Activated CD4-positive, alpha-beta T cell treated with anti-CD3 and anti-CD28 coated beads, Interleukin-2, amount 50 U/mL, for 16 hours (primary cell): ENCODE results near the gene ACRBP.

Experiments used
- DNase-seq: peaks from one replicate; pipeline ENCODE4 v3.0.0-alpha.2; 2020

ACRBP gene

DNA sequence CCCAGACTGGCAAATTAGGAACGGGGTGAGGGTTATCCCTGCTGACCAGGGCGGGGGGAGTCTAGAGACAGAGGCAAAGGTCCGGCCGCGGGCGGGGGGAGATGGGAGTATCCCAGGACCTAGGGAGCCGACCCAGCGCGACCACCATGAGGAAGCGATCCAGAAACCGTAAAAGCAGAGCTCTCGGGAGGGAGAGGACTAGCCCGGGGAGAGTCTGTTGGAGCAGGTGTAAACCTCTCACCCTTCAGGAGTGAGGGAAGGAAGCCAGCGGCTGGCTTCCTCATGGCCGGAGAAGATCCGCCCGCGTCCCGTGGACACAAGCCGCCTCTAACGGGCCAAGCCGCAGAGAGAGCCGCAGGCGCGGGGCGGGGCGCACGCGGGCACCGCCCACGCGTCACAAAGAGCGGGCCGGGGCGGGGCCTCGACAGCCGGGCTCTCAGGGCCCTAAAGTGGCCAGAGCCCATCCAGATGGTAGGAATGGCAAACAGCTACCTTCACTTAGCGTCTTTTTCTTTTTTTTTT lies at the start of gene ACRBP:
Gene ACRBP, minus strand, starts transcription at position 350 of the 522 bp plus-strand sequence. Its CDS starts 66 bp downstream, at position 284.
- no peak for DNase-seq

DNA sequence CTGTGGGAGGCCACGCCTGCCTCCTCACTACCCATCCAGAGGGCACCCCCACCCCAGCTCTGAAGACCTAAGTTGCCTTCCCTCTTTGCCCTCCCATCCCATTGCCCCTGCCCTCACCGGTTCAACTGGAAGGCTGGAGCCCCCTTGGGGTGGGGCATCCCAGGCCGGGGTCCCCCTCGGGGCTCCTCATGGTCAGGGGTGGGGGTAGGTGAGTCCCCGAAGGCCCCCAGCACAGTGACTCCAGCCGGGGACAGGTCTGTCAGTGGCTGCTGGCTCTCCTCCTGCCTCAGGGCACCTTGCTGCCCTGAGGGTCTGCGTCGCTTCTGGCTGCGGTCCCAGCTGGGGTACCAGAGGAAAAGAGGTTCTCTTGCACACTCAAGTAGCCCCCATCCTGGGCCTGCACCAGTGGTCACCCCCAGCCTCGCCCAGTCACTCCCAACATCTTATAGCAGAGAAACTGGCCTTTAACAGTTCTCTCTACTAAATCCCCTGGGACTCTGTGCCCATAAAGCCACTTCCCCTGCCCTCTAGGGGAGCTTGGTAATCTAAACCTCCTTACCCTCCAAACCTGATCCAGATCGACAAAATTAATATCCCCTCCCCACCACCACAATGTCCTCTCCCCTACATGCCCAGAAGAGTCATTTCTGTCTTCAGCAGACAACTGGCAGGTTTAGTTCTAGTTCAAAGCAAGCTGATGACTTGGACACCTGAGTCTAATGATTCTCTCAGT lies 48.2 kb upstream of the ACRBP start:
- no peak for DNase-seq

GRCh38 chr12:6694701-6695100 lies 47.5 kb upstream of the ACRBP start:
- DNase-seq, result no peak

DNA sequence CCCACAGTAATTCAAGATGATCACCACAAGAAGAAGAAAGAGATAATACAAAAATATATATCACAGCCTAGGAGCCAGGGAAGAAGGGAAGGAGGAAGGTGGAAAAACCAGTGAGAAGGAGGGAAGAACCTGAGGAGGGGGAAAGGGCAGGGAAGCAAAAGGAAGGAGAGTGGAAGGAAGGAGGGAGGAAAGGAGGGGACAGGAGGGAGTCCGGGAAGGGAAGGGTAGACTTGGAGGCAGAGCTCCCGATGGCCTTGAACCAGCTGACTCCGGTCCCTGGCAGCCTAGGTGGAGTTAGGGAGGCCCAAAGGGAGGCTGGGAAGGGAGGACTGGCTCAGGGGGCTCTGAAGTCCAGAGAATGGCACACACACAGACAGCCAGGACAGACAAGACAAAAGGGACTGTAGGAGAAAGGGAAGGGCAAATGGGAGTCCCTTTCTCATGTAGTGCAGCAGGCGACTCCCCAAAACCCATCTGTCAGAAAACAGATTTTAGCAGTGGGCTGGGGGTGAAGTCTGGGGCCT lies 46.7 kb upstream of the ACRBP start:
- no peak for DNase-seq

- DNase-seq, result no peak
These were observed 45.7 kb upstream of the ACRBP start for GRCh38 chr12:6692888-6693287.

GRCh38 chr12:6691473-6691872 lies 44.2 kb upstream of the ACRBP start:
- DNase-seq, result no peak

DNA sequence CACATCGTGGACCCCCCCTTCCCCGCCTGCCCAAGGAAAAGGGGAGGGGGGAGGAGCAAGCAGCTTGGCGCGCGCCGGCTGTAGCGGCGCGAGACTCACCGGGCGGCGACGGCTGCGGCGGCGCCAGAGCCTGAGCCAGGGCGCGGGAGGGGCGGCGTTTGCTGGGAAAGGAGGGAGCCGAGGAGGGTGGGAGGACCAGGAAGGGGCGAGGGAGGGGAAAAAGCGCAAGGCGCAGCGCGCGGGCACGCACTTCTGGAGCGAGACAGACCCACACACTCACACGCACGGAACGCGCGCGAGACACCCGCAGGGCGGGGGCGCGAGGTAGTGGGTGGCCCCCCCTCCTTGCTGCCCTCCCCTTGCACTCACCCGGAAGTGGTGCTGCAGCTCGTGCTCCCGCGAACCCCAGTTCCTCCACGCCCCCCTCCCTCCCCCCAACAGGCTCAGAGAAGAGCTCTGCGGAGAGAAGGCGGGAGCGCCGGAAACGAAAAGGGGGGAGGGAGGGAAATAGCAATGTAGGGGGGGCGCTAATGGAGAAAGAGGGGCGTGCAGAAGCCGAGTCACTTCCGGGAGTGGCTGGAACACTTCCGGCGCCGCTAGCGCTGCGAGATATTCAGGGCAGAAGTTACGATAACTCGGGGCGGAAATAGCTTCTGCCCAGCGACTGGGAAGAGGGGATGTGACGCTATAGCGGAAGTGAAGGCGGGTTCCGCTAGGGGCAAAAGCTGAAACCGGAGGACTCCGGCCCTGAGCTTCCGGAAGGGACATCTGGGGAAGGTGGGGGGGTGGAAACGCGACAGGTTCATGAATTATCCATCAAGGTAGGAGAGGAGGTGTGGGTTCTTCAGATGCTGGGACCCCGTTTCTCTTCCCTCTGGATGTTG lies 42.0 kb upstream of the ACRBP start, which contains the start of gene ZNF384:
Gene ZNF384, minus strand, starts transcription at position 377 of the 884 bp plus-strand sequence. CDS start 9,855 bp downstream, outside the sequence.
- DNase-seq, result peak; percentile 98

- no peak for DNase-seq
These were observed 41.3 kb upstream of the ACRBP start for GRCh38 chr12:6688543-6688998.

GRCh38 chr12:6685814-6686213 lies 38.6 kb upstream of the ACRBP start:
- no peak for DNase-seq

DNA sequence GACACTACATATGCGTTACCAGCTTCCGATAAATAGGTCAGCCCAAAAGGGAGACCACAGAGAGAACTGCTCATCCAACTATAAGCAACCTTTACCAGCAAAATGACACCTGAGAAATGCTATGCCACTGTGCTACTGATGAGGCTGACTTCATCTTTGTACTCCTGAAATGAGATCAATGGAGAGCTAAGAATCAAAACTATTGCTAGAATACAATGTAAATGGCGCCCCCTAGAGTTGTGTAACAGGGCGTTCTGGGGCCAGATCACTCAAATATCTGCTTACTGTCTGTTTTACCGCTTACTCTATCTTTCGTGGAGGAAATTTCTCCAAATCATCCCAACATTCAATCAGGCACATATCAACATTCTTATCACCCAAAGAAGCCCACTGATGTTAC lies 37.4 kb upstream of the ACRBP start:
- peak; percentile 81 for DNase-seq

DNA sequence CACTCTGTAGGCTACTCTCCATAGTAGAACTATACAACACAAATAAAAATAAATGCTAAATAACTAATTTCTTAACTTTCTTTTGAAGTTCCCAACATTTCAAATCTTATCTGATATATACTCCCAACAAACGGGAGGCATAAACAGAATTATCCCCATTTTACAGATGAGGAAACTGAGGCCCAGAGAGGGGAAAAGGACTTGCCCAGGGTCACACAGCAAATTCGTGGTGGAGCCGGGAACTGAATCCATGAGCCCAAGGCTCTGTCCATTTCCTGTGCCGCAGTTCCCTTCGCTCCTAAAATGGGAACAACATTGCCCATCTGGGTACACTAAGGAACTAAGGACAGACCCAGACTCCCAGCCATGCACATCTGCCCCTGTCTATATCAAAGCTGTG lies 29.7 kb upstream of the ACRBP start:
- DNase-seq, result no peak

DNA sequence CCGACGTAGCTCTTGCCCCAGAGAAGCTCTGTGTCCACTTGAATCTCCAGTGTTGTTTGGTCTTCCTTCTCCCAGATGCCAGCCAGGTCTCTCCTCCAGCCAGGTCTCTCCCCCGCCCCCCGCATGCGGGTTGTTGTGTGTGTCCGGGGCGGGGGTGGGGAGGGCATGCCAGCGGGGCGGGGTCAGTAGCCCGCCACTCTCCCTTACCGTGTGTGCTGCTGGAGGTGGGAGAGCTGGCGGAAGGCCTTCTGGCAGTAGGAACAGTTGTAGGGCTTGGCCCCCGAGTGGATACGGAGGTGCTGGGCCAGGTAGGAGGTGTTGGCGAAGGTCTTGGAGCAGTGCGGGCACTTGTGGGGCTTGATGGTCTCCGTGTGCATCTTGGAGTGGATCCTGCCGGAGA lies 24.9 kb upstream of the ACRBP start:
- DNase-seq, result no peak

DNA sequence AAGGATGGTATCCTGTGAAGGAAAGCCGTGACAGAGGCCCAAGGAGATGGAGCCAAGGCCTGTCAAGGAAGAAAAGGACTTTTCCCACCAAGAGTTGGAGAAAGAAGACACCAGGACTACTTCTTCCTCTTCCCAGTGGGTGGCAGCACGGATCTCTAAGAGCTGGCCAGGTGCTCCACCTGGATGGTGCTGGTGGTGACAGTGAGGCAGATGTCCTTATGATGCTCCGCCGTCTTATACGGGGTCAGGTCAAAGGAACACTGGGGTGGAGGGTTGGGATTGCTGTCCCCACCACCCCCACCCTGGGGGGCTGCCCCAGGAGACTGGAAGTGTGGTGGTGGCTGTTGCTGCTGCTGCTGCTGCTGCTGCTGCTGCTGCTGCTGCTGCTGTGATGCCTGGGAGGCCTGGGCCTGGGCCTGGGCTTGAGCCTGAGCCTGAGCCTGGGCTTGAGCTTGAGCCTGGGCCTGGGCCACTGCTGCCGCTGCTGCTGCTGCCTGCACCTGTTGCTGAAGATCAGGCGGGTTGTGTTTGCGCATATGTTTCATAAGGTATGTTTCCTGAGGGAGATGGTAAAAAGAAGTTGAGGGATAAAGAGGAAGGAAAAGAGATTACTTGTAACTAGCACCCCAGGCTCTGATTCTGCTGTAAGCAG lies 20.5 kb upstream of the ACRBP start:
- no peak for DNase-seq

- DNase-seq, result no peak
These were observed 19.0 kb upstream of the ACRBP start for GRCh38 chr12:6666211-6666610.

GRCh38 chr12:6664902-6665301 lies 17.7 kb upstream of the ACRBP start:
- no peak for DNase-seq

DNA sequence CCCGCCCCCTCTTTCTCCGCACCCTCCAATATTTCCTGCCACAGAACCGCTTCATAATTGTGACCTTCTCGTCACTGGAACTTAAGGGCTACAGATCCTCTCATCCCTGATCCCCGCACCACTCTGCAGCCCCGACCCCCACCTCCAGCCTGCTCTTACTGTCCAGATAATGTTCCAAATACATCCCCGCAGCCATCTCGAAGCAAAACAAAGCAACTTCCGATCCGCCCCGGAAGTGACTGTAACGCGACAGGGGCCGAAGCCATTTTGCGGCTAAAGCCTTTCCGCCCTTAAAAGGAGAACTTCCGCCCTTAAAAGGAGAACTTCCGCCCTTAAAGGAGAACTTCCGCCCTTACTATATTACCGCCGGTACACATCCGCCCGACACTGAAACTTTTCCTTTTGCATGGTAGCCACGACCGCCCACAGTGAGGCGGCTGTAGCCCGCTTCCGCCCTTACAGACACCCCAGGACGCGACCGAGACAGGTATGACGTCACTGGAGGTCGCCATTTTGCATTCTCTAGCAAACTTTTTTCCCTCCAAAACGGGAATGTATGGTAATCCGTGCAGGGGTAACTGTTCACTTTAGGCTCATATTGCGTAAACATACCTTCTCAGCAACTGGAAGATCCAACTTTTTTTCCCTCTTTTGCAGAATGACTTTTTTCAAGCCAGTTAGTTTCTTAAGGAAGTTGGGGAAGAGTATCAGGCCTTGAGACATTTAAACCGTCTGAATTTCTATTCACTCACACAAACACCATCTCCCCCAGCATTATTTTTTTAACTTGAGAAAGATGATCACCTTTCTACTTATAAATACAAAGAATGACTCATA lies 15.9 kb upstream of the ACRBP start, which contains the start of gene ING4:
Gene ING4, minus strand, starts transcription at position 214 of the 837 bp plus-strand sequence. Its CDS starts 18 bp downstream, at position 196.
- DNase-seq, result peak; percentile 99

GRCh38 chr12:6662602-6662905 lies 15.3 kb upstream of the ACRBP start:
- no peak for DNase-seq

- DNase-seq, result no peak
These were observed 6.8 kb upstream of the ACRBP start for GRCh38 chr12:6653987-6654386.

GRCh38 chr12:6653342-6653741 lies 6.1 kb upstream of the ACRBP start:
- DNase-seq, result no peak

- no peak for DNase-seq
These were observed 5.2 kb upstream of the ACRBP start for GRCh38 chr12:6652391-6652790.

GRCh38 chr12:6650832-6651231 lies 3.6 kb upstream of the ACRBP start:
- no peak for DNase-seq
